Amniotic stem cell (primary cell): ENCODE results near the gene MORN5.

Experiments used
- DNase-seq: peaks from one replicate; lab custom pipeline; 2025; lab: John Stamatoyannopoulos, UW

The MORN5 gene

DNA sequence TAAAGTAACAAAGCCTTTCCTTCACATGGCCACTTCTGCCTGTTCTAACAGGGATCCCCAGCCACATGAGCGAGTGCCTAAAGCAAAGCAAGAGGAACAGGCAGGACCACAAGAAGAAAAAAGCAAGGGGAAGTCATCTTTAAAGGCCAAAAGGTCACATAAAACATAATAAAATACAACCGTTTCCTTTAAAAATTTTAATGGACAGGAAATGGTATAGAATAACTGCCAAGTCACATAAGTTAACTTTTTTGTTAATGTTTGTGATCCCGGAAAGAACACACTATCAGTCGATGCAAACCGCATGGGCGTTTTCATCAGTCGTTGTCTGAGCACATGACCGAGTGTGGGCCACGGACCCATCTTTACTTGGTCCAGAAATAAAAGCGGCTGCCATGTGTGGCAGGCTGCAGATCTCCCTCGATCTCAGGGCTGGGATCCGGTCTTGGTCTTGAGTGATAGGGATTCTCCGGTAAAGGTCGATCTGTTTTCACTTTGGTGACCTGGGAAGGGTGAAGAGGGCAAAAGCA lies 15.8 kb upstream of the MORN5 start:
- DNase-seq: no peak

DNA sequence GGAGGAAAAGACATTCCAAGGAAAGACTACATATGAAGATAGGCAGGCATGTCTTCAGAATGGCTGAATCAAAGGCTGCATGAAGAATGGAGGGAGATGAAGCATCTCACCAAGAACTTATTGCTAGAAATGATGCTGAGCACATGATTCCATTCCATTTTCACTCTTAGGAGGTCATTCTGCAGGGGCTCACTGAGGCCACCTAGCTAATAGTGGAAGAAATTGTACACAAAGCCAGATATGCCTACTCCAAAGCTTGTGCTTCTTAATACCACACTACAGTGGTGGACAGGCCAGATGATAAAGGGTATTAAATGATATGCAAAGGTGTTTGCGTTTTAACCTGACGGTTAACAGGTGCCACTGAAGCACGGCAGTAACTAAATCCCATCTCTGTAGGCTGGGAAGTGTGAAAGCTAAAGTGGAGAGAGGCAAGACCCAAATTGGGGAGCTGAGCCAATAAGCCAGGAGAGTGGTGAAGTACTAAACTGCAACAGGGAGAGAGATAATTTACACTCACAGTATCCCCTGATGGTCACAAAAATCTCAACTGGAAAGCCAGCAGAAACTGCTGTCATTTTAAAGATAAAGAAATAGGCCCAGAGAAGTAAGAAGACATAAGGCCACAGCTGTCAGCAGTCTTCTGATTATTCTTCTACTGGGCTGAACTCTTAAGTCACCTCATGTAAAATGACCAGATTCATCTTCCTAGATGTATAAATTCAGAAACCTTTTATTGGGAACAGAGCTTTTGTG lies 14.7 kb upstream of the MORN5 start:
- no peak for DNase-seq

DNA sequence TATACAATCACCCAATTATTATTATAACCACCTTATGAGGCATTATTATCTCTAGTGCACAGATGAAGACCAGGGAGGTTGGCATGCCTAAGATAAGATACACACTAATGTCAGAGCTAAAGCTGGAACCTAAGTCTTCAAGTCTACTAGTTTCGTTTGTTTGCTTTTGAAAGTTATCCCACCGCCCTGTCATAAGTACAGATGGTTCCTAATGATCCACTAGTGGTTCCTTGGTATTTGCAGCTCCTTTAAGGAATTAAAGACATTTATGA lies 14.2 kb upstream of the MORN5 start:
- no peak for DNase-seq

DNA sequence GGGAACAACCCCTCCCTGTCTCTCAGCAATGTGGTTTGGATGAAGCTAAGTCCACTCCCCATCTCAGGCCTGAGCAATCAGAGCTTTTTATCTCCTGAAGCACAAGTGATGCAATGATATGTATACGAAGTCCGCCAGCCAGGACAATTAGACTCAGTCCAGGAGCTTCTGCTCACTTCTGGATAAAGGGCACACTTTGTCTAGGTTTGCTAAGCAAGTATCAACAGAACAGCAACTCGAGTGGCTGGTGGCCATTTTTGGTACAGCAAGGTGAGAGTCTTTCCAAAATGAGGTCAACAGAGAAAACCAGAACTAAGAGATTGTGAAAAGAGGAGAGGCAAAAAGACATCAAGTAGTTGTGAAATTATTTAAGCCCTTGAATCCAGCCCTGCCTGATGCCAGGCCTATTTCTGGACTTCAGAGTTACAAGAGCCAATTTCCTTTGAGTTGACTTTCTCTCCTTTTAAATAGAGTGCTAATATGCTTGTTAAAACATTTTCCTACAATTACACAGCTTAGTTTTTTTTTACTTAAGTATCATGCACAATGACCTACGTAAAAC lies 8.4 kb upstream of the MORN5 start:
- DNase-seq: no peak

DNA sequence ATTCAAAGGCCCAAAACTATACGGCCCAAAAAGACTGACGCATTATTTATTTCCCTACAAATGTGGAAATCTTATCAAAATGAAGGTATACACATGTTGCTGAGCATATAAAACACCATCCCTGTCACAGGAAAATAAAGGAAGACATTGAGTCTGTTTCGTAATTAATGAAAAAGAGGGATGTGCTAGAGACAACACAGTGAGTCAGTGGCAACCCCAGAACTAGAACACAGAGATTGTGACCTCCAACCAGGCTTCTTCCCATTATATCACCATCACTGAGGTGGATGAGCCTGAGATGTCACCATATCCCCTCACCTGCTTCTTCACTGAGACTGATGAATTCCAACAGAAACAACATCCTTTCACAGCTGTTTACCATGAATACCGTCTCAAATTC lies 3.9 kb upstream of the MORN5 start:
- no peak for DNase-seq

DNA sequence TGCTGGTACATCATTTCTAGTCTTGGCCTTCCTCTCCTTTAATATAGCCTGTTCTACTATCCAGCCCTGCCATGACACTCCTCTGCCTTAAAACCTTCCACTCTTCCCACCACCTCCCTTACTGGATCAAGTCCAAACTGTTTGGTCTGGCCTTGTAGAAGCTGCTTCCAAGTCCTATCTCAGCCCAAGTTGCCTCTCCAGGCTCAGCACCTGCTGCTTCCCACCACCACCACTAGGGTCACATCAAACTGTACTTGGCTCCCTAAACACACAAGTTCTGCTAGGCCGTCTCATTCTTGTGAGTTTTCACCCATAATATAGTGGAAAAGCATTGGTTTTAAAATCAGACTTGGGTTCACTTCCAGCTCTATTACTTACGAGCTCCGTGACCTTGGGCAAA lies 1.5 kb upstream of the MORN5 start:
- no peak for DNase-seq

DNA sequence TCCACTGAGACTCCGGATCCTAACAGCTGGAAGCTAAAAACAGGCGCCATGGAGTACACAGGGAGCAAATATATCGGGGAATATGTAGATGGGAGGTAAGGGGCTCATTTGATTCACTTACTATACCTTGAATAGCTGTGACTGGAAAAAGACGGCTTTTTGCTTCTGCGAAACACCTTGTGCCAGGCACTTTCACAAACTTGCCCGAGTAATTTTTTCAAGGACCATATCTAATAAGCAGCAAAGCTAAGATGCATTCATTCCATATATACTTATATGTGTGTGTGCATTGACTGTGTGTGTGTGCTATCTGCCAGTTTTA lies 178 bp downstream of the MORN5 start:
- DNase-seq: no peak

DNA sequence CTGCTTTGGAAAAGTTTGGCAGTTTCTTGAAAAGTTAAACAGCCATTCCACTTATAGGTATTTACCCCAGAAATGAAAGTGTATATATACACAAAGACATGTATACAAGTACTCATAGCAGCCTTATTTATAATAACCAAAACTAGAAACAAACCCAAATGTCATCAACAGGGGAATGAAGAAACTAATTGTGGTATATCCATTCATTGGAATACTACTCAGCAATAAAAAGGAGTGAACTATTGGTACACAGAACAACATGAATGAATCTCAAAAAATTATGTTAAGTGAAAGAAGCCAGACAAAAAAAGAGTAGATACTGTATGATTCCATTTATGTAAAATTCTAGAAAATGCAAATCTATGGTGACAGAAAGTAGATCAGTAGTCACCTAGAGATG lies 2.7 kb downstream of the MORN5 start:
- no peak for DNase-seq

DNA sequence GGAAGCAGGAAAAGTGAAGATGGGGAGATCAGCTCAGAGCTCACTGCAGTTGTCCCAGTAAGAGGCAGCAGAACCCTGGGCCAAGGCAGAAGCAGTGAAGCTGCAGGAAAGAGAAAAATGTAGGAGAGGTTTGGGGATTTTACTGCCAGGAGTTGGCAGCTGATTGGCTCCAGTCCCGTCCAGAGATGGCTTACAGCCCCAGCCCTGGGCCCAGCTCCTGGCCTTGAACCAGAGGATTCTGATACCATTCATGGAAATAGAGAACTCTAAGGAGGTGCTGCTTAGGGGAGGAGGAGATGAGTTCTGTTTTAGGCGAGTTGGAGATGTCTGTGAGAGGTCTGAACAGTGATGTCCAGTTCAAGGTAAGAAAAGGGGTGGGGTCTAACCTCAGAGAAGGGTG lies 4.6 kb downstream of the MORN5 start:
- DNase-seq: no peak

DNA sequence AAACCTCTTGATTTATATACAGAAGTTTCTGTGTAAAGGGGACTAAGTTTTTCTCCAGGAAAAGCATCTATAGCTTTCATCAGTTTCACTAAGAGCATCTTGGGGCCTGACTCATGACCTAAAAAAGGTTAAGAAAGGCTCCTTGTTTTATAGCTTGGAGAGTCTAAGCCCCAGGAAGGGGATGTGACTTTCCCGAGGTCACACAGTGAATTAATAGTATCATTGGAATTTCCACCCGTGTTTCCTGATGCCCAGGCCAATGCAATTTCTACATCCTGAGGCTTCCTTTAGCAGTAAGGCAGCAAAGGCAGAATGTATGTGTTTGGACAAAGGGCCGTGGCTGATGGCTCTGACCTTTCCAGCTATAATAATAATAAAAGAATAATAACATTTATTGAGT lies 8.6 kb downstream of the MORN5 start:
- no peak for DNase-seq

DNA sequence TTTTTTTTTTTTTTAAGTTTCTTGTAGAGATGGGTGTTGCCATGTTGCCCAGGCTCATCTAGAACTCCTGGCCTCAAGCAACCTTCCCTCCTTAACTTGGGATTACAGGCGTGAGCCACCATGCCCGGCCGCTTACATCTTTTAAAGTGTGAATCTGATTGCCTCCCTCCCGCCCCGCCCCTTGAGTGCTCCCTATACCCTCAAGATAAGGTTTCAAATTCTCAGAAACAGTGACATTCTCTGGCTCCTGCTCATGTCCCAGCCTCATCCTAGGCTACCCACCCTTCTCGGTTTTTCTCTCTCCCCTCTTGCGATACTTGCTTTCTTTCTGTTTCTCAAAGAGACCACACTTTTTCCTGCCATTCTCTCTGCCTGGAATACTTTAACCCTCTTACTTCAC lies 12.4 kb downstream of the MORN5 start:
- no peak for DNase-seq

DNA sequence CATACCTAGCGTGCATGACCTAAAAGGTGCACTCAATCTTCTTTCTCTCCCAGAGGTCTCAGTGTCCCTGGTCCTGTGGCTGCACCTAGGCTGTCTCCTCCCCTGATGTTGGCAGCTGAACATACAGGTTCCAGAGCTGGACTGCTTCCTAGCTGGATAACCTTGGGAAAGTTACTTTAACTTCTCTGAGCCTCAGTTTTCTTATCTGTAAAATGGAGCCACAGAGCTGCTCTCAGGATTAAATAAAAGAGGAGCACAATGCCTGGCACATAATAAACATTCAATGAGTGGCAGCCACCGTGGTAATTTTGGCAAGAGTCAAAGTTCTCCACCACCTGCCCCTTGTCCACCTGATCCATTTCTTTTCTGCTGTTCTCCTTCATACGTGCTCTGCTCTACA lies 14.0 kb downstream of the MORN5 start:
- no peak for DNase-seq

DNA sequence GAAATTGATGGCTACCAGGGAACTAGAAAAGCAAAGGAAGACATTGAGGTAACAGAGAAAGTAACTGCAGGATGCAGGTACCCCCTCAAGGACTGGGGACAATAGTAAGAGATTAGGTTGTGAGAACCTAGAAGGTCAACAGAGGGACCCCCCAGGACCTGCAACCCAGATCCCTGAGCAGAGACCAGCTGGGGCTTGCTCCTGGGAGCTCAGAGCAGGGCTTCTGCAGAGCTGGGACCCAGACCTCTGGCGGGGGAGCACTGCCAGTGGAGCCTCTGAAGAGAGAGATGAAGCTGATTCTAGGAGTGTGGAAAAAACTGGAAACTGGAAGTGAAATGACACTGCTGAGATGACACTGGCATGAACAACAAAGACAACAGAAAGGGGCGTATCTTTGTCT lies 17.2 kb downstream of the MORN5 start:
- DNase-seq: no peak

DNA sequence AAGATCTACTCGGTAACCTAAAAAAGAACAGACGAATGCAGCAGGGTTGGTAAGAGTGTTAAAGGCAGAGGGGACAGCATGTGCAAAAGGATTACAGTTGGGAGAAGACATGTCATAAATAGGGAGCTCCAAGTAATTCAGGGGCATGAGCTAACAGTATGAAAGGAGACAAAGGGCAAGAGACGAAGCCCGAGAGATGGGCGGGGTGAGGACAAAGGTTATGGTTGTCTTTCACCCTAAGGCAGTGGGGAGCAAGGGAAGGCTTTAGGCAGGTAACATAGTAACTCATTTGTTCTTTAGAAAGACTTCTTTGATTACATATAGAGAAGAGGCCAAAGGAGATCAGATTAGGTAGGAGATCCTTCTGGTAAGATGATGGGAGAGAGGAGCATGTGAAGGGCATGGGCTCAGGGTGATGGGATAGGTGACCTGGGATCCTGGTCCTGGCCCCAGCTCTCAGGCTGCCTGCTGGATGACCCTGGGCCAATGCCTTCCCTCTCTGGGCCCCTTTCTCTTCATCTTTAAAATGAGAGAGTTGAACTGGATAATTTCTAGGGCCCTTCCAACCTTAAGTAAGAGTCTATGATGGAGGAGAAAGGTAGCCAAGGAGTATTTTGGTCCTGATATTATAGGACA lies 19.5 kb downstream of the MORN5 start:
- DNase-seq: no peak

DNA sequence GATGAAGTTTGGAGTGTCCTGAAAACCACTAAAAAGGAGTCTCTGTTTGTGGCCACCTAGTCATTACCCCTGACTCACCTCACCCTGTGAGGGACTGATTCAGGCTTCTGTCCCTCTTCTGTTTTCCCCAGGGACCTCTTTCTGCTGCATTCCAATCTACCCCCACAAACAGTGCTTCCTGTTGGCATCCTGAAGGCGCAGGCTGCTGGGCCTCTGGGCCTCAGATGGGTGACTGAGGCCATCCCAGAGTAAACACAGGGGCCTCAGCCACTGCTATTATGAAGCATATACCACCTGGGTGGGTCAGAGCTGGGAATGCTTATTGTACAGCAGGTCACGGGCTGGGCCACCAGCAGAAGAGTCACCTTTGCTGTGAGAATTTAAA lies 20.0 kb downstream of the MORN5 start:
- DNase-seq: no peak

DNA sequence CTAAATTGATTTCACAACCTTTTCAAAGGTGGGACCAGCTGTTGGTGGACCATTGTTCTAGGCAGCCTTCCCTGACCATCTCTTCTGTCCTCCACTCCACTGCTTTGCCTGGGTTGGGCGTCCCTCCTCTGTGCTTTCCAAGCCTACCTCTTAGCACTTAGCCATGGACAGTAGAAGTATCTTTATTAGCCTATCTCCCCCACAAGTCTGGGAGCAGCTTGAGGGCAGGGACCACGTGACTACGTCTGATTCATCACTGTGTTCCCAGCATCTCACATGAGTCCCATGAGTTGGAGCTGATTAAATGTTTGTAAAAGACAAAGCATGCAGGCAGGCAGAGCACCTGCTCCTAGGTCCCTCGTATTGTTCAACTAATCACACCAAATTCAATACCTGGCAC lies 20.9 kb downstream of the MORN5 start:
- DNase-seq: no peak

DNA sequence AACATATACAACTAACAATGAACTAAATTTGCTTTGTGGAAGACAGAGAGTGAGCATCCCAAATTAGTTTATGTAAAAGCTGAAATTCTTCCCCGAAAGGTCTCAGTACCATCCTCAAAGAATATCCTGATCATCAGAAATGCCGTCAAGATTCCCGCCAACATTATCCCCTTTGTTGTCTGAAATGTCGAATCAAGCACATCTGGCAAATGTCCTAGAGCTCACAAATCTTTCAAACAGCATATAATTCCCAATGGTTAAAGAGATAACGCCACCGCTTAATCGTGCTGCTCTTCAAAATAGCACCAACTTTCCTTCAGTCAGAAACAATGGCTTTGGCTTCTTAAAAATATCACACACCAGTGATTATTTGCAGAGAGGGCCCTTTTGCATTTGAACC lies 23.8 kb downstream of the MORN5 start:
- no peak for DNase-seq

DNA sequence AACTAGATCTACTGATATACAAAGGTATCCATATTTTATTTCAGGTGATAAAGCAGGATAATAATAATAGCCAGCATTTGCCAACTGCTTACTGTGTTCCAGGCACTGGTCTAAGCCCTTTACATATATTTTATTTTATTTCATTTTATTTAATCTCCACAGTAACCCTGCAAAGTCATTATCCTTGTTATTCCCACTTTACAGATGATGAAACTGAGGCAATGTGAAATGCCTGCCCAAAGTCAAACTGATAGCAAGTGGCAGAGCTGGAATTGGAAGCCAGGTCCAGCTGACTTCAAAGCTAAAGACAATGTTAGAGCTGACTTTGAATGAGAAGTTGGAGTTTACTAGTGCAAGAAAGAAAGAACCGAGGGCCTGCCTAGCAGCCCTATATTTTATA lies 24.8 kb downstream of the MORN5 start:
- no peak for DNase-seq

DNA sequence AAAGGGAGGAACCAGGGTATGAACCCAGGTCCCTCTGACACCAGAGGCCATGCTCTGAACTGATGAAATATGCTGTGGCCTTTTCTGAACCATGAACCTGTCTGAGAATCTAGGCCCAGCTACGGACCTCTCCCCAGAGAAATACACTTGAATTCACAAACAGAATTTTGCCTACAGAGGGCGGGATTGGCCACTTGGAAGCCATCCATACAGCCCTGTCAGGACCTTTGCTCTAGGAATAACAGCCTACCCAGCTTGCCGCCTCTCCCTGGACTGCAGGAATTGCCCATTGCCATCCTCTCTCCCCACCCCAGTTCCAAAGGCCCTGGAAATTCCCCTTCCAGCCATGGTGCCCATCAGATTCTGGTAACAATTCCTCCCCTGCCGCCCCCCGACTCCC lies 26.6 kb downstream of the MORN5 start:
- no peak for DNase-seq

DNA sequence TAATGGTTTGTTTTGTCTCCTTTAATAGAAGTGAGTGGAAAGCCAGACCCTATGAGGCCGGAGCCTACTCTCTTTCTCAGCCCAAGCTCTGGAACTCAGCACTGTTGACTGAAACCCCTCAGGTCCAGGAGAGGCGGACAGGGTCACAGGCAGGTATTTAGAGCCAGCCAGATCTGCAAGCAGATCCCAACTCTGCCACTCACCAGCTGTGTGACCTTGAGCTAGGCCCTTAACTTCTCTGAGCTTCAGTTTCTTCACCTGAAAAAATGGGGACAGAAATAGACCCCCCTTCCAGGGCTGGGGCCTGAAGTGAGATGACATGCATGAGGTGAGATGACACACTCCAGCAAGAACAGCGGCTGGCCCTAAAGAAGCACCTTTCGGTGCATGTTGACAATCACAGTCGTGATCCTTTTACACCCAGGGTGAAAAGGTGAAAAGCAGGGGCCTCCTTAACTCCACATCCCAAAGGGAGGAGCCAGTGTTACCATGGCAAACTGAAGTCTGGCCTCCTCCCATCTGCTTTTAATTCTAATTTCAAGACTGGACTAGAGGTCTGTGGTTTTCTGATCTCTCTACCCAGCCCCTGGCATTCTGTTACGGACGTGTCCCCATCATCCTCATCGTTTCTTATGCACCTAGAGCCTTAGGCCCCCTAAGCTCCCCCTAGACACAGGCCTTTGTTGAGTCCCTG lies 27.2 kb downstream of the MORN5 start:
- DNase-seq: no peak

DNA sequence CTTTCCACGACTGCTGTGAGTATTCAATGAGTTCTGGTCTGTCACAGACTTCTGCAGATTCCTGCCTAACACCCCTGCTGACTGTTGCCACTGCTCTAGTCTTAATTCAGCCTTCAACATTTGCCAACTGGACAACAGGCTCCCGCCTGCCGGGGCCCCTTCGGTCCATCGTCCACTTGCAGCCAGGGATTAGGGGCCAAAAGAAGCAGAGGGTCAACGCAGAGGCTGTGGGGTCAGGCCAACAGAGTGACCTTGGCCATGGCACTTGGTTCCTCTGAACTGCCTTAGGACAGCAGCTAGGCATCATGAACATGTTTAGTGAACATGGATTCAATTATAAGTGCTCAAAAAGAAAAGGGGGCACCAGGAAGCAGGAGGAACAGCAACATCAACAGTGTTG lies 28.7 kb downstream of the MORN5 start:
- DNase-seq: no peak

DNA sequence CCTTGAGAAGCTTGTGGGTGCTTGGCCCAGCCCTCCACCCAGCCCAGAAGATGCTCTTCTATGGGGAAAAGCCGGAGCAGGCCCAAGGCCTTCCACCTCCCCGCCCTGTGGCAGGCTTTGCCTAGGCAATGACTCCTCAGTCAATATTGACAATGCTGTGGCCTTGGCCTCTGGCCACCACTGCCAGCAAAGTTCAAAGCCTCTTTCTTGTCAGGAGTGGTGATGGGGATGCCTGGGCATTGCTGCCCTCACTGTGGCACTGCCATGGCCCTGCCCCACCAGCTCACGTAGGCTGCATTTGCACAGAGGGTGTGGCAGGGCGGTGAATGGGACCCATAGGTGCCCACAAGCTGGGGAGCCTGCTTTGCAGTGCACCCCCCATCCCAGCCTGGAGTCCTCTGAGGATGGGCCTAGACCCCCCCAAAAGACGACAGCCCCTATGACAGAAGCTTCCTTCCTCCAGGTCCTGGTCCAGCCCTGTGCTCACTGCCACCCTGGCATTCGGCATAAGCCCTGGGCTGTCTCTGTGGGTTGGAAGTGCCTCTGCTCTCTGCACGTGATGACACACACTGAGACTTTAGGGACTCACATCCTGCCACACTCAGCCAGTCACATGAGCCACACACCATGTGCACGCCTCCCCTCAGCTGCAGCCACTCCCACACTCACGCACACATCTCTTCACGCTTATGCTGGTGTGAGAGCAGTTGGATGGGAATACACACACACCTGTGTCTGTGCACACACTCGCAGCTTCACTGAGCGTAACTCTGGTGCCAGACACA lies 31.1 kb downstream of the MORN5 start:
- DNase-seq: no peak

DNA sequence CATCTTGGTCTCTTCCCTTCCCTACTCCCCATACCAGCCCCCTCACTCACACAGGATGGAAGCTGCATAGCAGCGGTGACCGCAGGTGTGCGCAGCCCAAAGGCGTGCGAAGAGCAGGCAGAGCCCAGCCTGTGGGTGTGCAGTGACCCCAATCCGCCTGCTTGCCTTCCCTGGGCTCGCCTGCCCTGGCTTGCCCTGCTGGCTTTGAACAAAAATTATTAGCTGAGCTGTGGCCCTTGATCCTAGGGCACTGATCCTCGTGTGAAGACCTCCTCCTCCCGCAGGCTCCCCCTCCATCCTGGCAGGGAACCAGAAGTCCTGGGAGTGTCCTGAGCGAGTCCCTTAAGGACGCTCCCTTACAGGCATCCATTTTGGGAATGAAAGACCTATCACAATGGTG lies 31.9 kb downstream of the MORN5 start:
- no peak for DNase-seq
